Upper lobe of left lung (tissue), 6 donors: Measurements from ENCODE around the gene CAPNS1. TPM values are rescaled to one million over a fixed set of nuclear protein-coding genes. Genes with fewer than 3 reads are reported as not detected.

Source experiments
- ATAC-seq, 2 donors: fragments of 200-7000 bp; cut with Tn5 transposase; one replicate each; pipeline ENCODE4 v1.9.1; 2022; ENCODE audit warnings: mild to moderate bottlenecking in 2 of 2, moderate library complexity in 2 of 2; ENCODE audit not compliant: low FRiP score in 2 of 2
- DNase-seq, 2 donors: peaks; one replicate each; pipeline ENCODE4 v3.0.0-alpha.2; 2019 to 2020
- H3K27ac ChIP-seq, 4 donors: fragments of 200-600 bp; sonication (generic); one replicate each; pipeline ENCODE4 v1.5.1; 2016 to 2019
- H3K27me3 ChIP-seq, 4 donors: fragments of 200-600 bp; sonication (generic); one replicate each; pipeline ENCODE4 v1.5.1; 2017 to 2019
- H3K36me3 ChIP-seq, 4 donors: fragments of 200-600 bp; sonication (generic); one replicate each; pipeline ENCODE4 v1.5.1; 2016 to 2019
- H3K4me1 ChIP-seq, 4 donors: fragments of 200-600 bp; sonication (generic); one replicate each; pipeline ENCODE4 v1.5.1; 2018 to 2019
- H3K4me3 ChIP-seq, 4 donors: fragments of 200-600 bp; sonication (generic); one replicate each; pipeline ENCODE4 v1.5.1; 2017 to 2019; ENCODE audit warnings: mild to moderate bottlenecking in 2 of 4, moderate library complexity in 1 of 4
- H3K9me3 ChIP-seq, 4 donors: fragments of 200-600 bp; sonication (generic); one replicate each; pipeline ENCODE4 v1.5.1; 2018 to 2019
- EP300 ChIP-seq, 4 donors: sonication (generic); formaldehyde crosslinking; IDR thresholded peaks; one replicate each; pipeline ENCODE4 v1.5.1; 2017; ENCODE audit warnings: antibody characterized with exemption in 4 of 4, control low read depth in 2 of 4
- POLR2A ChIP-seq, 4 donors: fragments of 450-650 bp; IDR thresholded peaks; one replicate each; pipeline ENCODE4 v1.5.1; 2016 to 2017; ENCODE audit warnings: antibody characterized with exemption in 4 of 4, mild to moderate bottlenecking in 2 of 4
- POLR2AphosphoS5 ChIP-seq, 2 donors: sonication (generic); formaldehyde crosslinking; IDR thresholded peaks; one replicate each; pipeline ENCODE4 v1.5.1; 2017; ENCODE audit warnings: antibody characterized with exemption in 2 of 2
- WGBS, 2 donors: methylation state at CpG; one replicate each; pipeline ENCODE4 v1.1.5; 2017 to 2018; 5-methylcytosine and 5-hydroxymethylcytosine counted together
- total RNA-seq, 6 donors: library from RNA; depleted of rRNA in 4 of 6; stranded (reverse); fragments of >200 nt in 4 of 6; gene quantifications; one replicate each; pipeline versions ENCODE4 v1.1.0 to v1.2.1, GENCODE V29; 2016 to 2021
- TF ChIP-seq, protein P1 (sequence below), 6 experiments: fragments of 450-650 bp in 4 of 6; fragments of 200-600 bp in 2 of 6; sonication (generic) in 2 of 6; IDR thresholded peaks; one replicate each; pipeline ENCODE4 v1.5.1; 2016 to 2019; ENCODE audit warnings: antibody characterized with exemption in 6 of 6
- donor health status: DM: no; HTN: no; CAD: no; lungs with moderate emphysema.
- donor health status: DM: no; HTN: yes; CAD: no; lungs with severe emphysema.

CAPNS1 gene
- total RNA-seq, 6 donors from 2014 or later: 144 to 746 (median 340) TPM

DNA sequence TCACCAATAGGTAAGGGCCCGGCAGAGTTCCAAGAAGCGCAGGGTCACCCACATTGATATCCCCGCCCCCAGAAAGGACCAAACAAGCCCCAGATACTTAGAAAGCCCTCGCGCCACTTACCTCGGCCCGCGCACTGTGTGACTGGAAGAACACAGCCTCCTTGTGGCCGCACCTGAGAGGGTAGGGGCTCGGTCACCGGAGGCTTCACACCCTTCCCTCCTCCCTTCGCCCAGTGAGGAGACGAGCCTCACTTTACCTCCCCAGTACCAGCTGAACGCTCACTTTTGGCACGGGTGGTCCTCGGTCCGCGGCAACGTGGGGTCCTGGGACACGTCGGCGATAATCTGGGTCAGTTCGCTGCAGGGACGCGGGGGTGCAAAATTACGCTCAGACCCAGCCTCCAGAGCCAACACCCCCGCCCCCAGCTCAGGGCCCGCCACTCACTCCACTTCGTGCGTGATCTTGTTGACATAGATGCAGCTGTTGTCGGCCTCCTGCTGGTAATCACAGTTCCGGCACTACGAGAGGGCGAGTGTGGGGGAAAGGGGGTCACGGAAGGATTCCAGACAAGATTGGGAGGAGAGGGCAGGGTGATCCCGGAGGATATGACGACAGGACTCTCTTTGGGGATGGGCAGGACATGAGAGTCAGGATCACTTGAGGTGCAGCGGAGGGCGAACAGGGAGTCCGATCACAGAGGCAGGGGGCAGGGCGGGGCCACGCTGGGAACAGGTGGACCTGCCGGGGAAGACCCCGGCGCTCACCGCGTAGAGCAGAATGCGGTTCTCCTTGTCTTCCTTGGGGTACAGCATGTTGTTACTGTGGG, 25.8 kb upstream of the CAPNS1 start:
- Histone ChIP-seq H3K27ac (peak overlapping the region; percentile 81 to 92 (median 90)), H3K4me1 (peaks cover 16 to 32% (median 24%) of the 10 kb centered on the region in 4 donors), H3K36me3 (peaks cover 3 to 62% (median 32%) of the 10 kb centered on the region in 4 donors), H3K9me3 (no peaks in the 10 kb centered on the region), H3K4me3 (peak overlapping the region; percentile 75 to 97 (median 79)), H3K27me3 (no peaks in the 10 kb centered on the region)
- TF ChIP-seq, protein P1, sequence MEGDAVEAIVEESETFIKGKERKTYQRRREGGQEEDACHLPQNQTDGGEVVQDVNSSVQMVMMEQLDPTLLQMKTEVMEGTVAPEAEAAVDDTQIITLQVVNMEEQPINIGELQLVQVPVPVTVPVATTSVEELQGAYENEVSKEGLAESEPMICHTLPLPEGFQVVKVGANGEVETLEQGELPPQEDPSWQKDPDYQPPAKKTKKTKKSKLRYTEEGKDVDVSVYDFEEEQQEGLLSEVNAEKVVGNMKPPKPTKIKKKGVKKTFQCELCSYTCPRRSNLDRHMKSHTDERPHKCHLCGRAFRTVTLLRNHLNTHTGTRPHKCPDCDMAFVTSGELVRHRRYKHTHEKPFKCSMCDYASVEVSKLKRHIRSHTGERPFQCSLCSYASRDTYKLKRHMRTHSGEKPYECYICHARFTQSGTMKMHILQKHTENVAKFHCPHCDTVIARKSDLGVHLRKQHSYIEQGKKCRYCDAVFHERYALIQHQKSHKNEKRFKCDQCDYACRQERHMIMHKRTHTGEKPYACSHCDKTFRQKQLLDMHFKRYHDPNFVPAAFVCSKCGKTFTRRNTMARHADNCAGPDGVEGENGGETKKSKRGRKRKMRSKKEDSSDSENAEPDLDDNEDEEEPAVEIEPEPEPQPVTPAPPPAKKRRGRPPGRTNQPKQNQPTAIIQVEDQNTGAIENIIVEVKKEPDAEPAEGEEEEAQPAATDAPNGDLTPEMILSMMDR (IDR thresholded peaks at IDR 0.05): peak in 2 of 6 experiments; percentile 10 to 23
- TF ChIP-seq EP300 (IDR thresholded peaks at IDR 0.05): no peak
- 6 to 9% methylated on average over 24 to 47 of the region's 48 CpGs for whole genome bisulfite sequencing, 2 donors
- DNase-seq: peak in 1 of 2 donors; percentile 30
- ATAC-seq: no peak

DNA sequence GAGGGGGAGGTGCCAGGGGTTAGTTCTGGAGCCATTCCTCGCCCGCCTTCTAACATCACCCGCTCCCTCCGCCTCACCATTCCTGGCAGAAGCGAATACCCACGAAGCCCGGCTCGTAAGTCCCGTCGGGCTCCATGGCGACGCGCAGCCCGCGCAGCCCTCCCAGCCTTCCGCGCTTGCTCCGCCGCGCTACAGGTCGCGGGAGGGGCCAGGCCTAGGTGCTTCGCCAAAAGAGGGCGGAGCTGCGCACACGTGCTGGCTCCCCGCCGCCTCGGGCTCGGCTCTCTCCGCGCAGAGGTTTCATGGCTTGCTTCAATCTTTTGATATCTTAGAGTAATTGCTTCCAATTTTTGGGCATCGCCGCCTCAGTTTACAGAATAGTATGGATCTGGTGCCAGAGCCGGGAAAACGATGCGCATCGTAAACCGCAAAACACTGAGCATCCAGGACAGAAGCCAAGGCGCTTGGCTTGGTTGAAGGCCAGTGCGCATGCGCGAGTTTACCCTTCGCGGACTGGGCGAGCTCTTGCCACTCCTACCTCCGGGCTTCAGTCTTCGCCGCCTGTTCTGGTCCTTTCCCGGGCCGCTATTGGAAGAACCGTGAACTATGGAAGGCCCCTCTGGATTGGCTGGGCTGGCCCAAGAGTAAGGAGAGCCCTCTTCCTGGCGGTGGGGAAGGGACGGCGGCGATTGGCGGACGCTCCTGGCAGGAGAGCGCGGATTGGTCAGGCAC, 25.0 kb upstream of the CAPNS1 start, which contains the start of gene POLR2I:
POLR2I (minus strand) TSS at position 155 of the 732 bp plus-strand sequence; CDS start at position 136, 19 bp downstream.
- peak; percentile 97 to 98 for ATAC-seq
- Histone ChIP-seq H3K9me3 (no peaks in the 10 kb centered on the region), H3K4me1 (peaks cover 16 to 32% (median 24%) of the 10 kb centered on the region in 4 donors), H3K4me3 (peak within 1 kb of the TSS; percentile 75 to 97 (median 79)), H3K36me3 (peaks cover 3 to 70% (median 32%) of the 10 kb centered on the region in 4 donors), H3K27ac (peak within 1 kb of the TSS; percentile 81 to 92 (median 90)), H3K27me3 (no peaks in the 10 kb centered on the region)
- TF ChIP-seq, protein P1 (IDR thresholded peaks at IDR 0.05): peak in 1 of 6 experiments; percentile 9
- TF ChIP-seq EP300 (IDR thresholded peaks at IDR 0.05): no peak
- TF ChIP-seq POLR2AphosphoS5 (IDR thresholded peaks at IDR 0.05): peak; percentile 39 to 90
- TF ChIP-seq POLR2A (IDR thresholded peaks at IDR 0.05): peak in 2 of 4 donors; percentile 45 to 75
- 0% methylated on average over 57 of the region's 60 CpGs; no CpG with 5 or more reads in 1 of the 2 donors for WGBS, 2 donors
- peak; percentile 97 to 99 for DNase-seq

DNA sequence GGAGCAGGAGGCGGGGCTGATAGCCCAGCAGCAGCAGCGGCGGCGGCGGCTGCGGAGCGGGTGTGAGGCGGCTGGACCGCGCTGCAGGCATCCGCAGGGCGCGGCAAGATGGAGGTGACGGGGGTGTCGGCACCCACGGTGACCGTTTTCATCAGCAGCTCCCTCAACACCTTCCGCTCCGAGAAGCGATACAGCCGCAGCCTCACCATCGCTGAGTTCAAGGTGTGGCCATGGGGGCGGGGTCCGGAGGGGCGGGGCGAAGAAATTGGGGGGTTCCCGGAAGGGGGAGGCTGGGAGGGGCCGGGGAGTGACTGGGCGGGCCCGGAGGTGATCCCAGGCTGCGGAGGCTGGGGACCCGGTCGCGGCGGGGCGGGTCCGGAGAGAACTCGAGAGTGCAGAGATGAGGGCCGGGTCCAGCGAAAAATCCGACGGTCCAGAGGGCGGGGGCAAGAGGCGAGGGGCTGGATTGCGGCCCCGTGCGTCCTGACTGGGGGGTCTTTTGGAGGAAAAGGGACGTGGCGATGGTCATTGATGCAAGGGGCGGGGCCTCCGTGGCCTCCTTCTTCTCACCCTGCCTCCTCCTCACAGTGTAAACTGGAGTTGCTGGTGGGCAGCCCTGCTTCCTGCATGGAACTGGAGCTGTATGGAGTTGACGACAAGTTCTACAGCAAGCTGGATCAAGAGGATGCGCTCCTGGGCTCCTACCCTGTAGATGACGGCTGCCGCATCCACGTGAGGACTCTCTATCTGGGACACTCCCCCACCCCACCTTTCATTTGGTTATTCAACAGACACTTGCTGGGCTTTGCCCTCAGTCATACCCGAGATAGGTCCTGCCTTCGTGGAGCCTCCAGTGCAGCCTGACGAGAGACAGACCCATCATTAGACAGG, 24.2 kb upstream of the CAPNS1 start, which contains the start of gene TBCB:
TBCB (plus strand) TSS at position 16 of the 891 bp plus-strand sequence; CDS start at position 109, 93 bp downstream.
- H3K4me3 ChIP-seq: peak within 1 kb of the TSS; percentile 75 to 97 (median 79)
- H3K4me1 ChIP-seq: peaks cover 16 to 32% (median 24%) of the 10 kb centered on the region in 4 donors
- 5 to 12% methylated on average over 22 to 52 of the region's 59 CpGs for WGBS, 2 donors
- H3K36me3 ChIP-seq: peaks cover 3 to 73% (median 32%) of the 10 kb centered on the region in 4 donors
- ATAC-seq: peak; percentile 65 to 81
- DNase-seq: peak; percentile 84 to 98
- H3K9me3 ChIP-seq: no peaks in the 10 kb centered on the region
- no peaks in the 10 kb centered on the region for H3K27me3 ChIP-seq
- TF ChIP-seq, protein P1 (IDR thresholded peaks at IDR 0.05): peak in 1 of 6 experiments; percentile 3
- TF ChIP-seq POLR2AphosphoS5 (IDR thresholded peaks at IDR 0.05): peak; percentile 57 to 79
- no peak for TF ChIP-seq EP300 (IDR thresholded peaks at IDR 0.05)
- peak in 2 of 4 donors; percentile 36 to 58 for TF ChIP-seq POLR2A (IDR thresholded peaks at IDR 0.05)
- H3K27ac ChIP-seq: peak within 1 kb of the TSS; percentile 81 to 92 (median 90)

DNA sequence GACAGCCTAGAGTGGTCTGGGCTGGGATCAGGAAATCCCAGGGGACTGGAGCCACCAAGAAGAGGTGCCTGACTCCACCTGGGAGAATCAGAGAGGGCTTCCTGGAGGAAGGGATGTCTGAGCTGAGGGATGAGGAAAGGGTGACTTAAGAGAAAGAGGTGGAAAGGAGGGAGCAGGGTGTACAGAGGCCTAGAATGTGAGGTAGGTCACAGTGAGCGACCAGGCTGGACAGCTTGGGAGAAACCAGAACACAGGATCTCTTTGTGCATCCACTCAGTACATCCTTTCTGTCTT, 23.6 kb upstream of the CAPNS1 start:
- TF ChIP-seq POLR2A (IDR thresholded peaks at IDR 0.05) (no peak), EP300 (IDR thresholded peaks at IDR 0.05) (no peak), POLR2AphosphoS5 (IDR thresholded peaks at IDR 0.05) (no peak)
- TF ChIP-seq, protein P1 (IDR thresholded peaks at IDR 0.05): no peak
- ATAC-seq (no peak), DNase-seq (no peak)
- Histone ChIP-seq H3K9me3 (no peaks in the 10 kb centered on the region), H3K4me3 (peak overlapping the region in 3 of 4 donors; percentile 75 to 80 (median 78)), H3K27me3 (no peaks in the 10 kb centered on the region), H3K4me1 (peaks cover 16 to 32% (median 24%) of the 10 kb centered on the region in 4 donors), H3K27ac (peak overlapping the region; percentile 81 to 92 (median 90)), H3K36me3 (peaks cover 3 to 71% (median 31%) of the 10 kb centered on the region in 4 donors)
- WGBS, 2 donors: 89 to 95% methylated on average over 1 of the region's 1 CpG
